ENCODE data around the gene CRB3. TPM values are rescaled to one million over a fixed set of nuclear protein-coding genes. Genes with fewer than 3 reads are reported as not detected.

The CRB3 gene
- total and polyA plus RNA-seq, 2 of the 8 experiments (the other 6 are each of a cell fraction or from before 2014, with no cell fraction given), result 21.1 to 24.6 TPM

- WGBS, 2 experiments (ENCODE audit: extremely low coverage in 1 of 2, insufficient coverage in 1 of 2, insufficient read length in 1 of 2, insufficient replicate concordance in 2 of 2, low coverage in 1 of 2, low lambda C conversion rate in 2 of 2, missing lambda C conversion rate in 1 of 2), result 88% methylated on average over 8 of the region's 8 CpGs; no CpG with 5 or more reads in 1 of the 2 experiments
- no peaks in the 10 kb centered on the region; a peak in 1 of 7 replicates for H3K27me3 ChIP-seq (replicated peaks in 1 of 4; ENCODE audit: control insufficient read depth in 3 of 4, extremely low read depth in 1 of 4, insufficient read depth in 3 of 4, low read length in 3 of 4)
These were observed 3.3 kb downstream of the CRB3 start for GRCh38 chr19:6467384-6467783.

More at GRCh38 chr19:6467384-6467783, 3.3 kb downstream of the CRB3 start:
- CTCF ChIA-PET (ENCODE audit: partially characterized antibody), result interaction anchor here (1.0 to 1.6 kb wide), 2 partner anchors 30 to 41 kb away, joined by 3 to 7 read pairs; no protein-coding TSS in a partner anchor
- H2AFZ ChIP-seq (ENCODE audit: low read length), result no peak overlapping the region
- no peak overlapping the region for H4K5ac ChIP-seq (ENCODE audit: insufficient read length, low read depth, low read length)
- peaks cover 0 to 10% (median 4%) of the 10 kb centered on the region in 4 experiments; a peak in 4 of 7 replicates for H3K4me1 ChIP-seq (replicated peaks in 1 of 4; ENCODE audit: control insufficient read depth in 3 of 4, insufficient read depth in 4 of 4, low read length in 3 of 4)
- TF ChIP-seq PHF8 (conservative IDR thresholded peaks at IDR 0.05; ENCODE audit: low read depth, low read length) (no peak), CHD1 (IDR thresholded peaks at IDR 0.05; ENCODE audit: low read depth, low read length) (no peak)
- DNase-seq (ENCODE audit: low read depth in 1 of 2, low spot score in 2 of 2) (no peak), FAIRE-seq (no peak)
- H4K91ac ChIP-seq (replicated peaks; ENCODE audit: insufficient read length, low read length), result no peak overlapping the region
- no peak overlapping the region for H2BK12ac ChIP-seq (ENCODE audit: low read depth, low read length)
- H3K14ac ChIP-seq (ENCODE audit: insufficient read length), result no peak overlapping the region
- POLR2A ChIA-PET (ENCODE audit: partially characterized antibody), result interaction anchor here (1.1 kb wide), 1 partner anchor 47 kb away, joined by 4 read pairs; no protein-coding TSS in a partner anchor
- peaks cover 0 to 9% of the 10 kb centered on the region in 2 experiments; a peak in 2 of 4 replicates for H3K79me2 ChIP-seq (ENCODE audit: control insufficient read depth in 1 of 2, insufficient read depth in 2 of 2, low read length in 2 of 2)
- H3K9ac ChIP-seq (replicated peaks in 1 of 4; ENCODE audit: extremely low read depth in 1 of 4, low read depth in 3 of 4, low read length in 3 of 4), result no peak overlapping the region
- H4K20me1 ChIP-seq (replicated peaks in 1 of 2; ENCODE audit: control insufficient read depth in 1 of 2, insufficient read depth in 2 of 2, low read length in 2 of 2), result peaks cover 0 to 14% of the 10 kb centered on the region in 2 experiments
- peaks cover 8% of the 10 kb centered on the region; the same call in 1 of the 2 replicates for H3K23me2 ChIP-seq (ENCODE audit: low read depth, low read length)
- no peak overlapping the region for H3K4me2 ChIP-seq (ENCODE audit: insufficient read depth in 1 of 2, low read depth in 2 of 2, low read length in 2 of 2)
- no peak overlapping the region for H2BK20ac ChIP-seq (ENCODE audit: low read length)
- no peak overlapping the region for H3K56ac ChIP-seq (replicated peaks; ENCODE audit: insufficient read length, low read depth, low read length)
- H2BK15ac ChIP-seq (ENCODE audit: low read length), result no peak overlapping the region
- H3K23ac ChIP-seq (ENCODE audit: insufficient read length), result no peak overlapping the region
- H3K79me1 ChIP-seq (ENCODE audit: low read depth, low read length), result no peaks in the 10 kb centered on the region; the same call in 1 of the 2 replicates
- H2AK5ac ChIP-seq (ENCODE audit: low read depth, low read length), result no peak overlapping the region
- no peaks in the 10 kb centered on the region for H3K9me3 ChIP-seq (ENCODE audit: insufficient read depth in 2 of 2, low read depth in 1 of 2, low read length in 1 of 2)
- H4K8ac ChIP-seq (ENCODE audit: extremely low read depth, insufficient read depth, low read length), result no peak overlapping the region
- H3K4me3 ChIP-seq (ENCODE audit: extremely low read depth in 1 of 4, insufficient read depth in 2 of 4, low read depth in 3 of 4, low read length in 4 of 4), result no peak overlapping the region
- H3K36me3 ChIP-seq (ENCODE audit: control insufficient read depth in 2 of 4, insufficient read depth in 4 of 4, low read length in 3 of 4), result peaks cover 0 to 8% (median 3%) of the 10 kb centered on the region in 4 experiments; a peak in 2 of 8 replicates
- H2BK5ac ChIP-seq (ENCODE audit: low read depth, low read length), result no peak overlapping the region
- no peak overlapping the region for H2BK120ac ChIP-seq (replicated peaks; ENCODE audit: low read depth, low read length)
- H3K4ac ChIP-seq (replicated peaks; ENCODE audit: insufficient read length, low read depth, low read length), result no peak overlapping the region
- H3K27ac ChIP-seq (ENCODE audit: low read depth, low read length), result no peak overlapping the region
- H3K18ac ChIP-seq (ENCODE audit: extremely low read depth, low read length), result no peak overlapping the region

Data from H1 (cell line).